A549 (cell line): Measurements from ENCODE around the gene RNF26. TPM values are rescaled to one million over a fixed set of nuclear protein-coding genes. Genes with fewer than 3 reads are reported as not detected.

Source experiments
- ATAC-seq, 2 experiments: fragments of 200-7000 bp in 1 of 2; fragments of >200 bp in 1 of 2; cut with Nextera tagmentation in 1 of 2; cut with Tn5 transposase in 1 of 2; 3 replicates each; pipeline versions ENCODE4 v1.8.0 to v1.9.1; 2018 to 2020; ENCODE audit warnings: mild to moderate bottlenecking in 1 of 2, moderate library complexity in 1 of 2
- CTCF ChIA-PET: fragments of 300-600 bp; sonication (Branson Sonifier 250); formaldehyde crosslinking; extraction: SDS; loops from one replicate; lab custom pipeline; 2021; ENCODE audit warnings: antibody characterized with exemption, inconsistent platforms; lab: Yijun Ruan, JAX
- POLR2A ChIA-PET: fragments of 350-600 bp; formaldehyde crosslinking; extraction: SDS; loops from one replicate; lab custom pipeline; 2021; ENCODE audit warnings: antibody characterized with exemption, inconsistent platforms; lab: Yijun Ruan, JAX
- DNase-seq, 2 experiments: peaks; one replicate each; pipeline versions ENCODE4 v3.0.0 to v3.0.0-alpha.2; 2011 to 2016; ENCODE audit warnings: low read depth in 1 of 2, low spot score in 1 of 2
- FAIRE-seq: peaks from 2 replicates; lab custom pipeline; 2011; peaks lifted over from hg19 to GRCh38; lab: Jason Lieb, UNC
- H3K27ac ChIP-seq, 2 experiments: fragments of >200 bp; sonication (Bioruptor Twin); formaldehyde crosslinking; 3 replicates each; pipeline ENCODE4 v1.5.1; 2016 to 2017
- H3K4me1 ChIP-seq: fragments of >200 bp; sonication (Bioruptor Twin); formaldehyde crosslinking; 3 replicates; pipeline ENCODE4 v1.6.1; 2016
- H3K4me2 ChIP-seq: fragments of >200 bp; sonication (Bioruptor Twin); formaldehyde crosslinking; 3 replicates; pipeline ENCODE4 v1.6.1; 2016
- H3K4me3 ChIP-seq: fragments of >200 bp; sonication (Bioruptor Twin); formaldehyde crosslinking; 3 replicates; pipeline ENCODE4 v1.5.1; 2016
- H3K9me3 ChIP-seq: fragments of >200 bp; sonication (Bioruptor Twin); formaldehyde crosslinking; 3 replicates; pipeline ENCODE4 v1.6.1; 2016
- CHD4 ChIP-seq: fragments of 200-600 bp; sonication (generic); IDR thresholded peaks from 2 replicates; pipeline ENCODE4 v1.6.1; 2016; ENCODE audit warnings: antibody characterized with exemption, mild to moderate bottlenecking, borderline replicate concordance
- ESRRA ChIP-seq: fragments of 150-350 bp; IDR thresholded peaks from 2 replicates; pipeline ENCODE4 v1.6.1; 2014; ENCODE audit warnings: mild to moderate bottlenecking, low read length, borderline replicate concordance
- FOXS1 ChIP-seq: fragments of 250-450 bp; sonication (Bioruptor Pico); IDR thresholded peaks from 2 replicates; pipeline ENCODE4 v1.5.0; 2020; ENCODE audit warnings: mild to moderate bottlenecking, moderate library complexity
- HOXA7 ChIP-seq: fragments of 250-450 bp; sonication (Bioruptor Pico); IDR thresholded peaks from 2 replicates; pipeline ENCODE4 v1.5.0; 2020; ENCODE audit warnings: mild to moderate bottlenecking, moderate library complexity
- HOXB13 ChIP-seq: fragments of 250-450 bp; sonication (Bioruptor Pico); IDR thresholded peaks from 2 replicates; pipeline ENCODE4 v1.5.0; 2020; ENCODE audit warnings: low read depth, mild to moderate bottlenecking, moderate library complexity
- JUN ChIP-seq, 2 experiments: fragments of >200 bp; sonication (Bioruptor Twin); formaldehyde crosslinking; IDR thresholded peaks; 2 replicates in 1 of 2; 3 replicates in 1 of 2; pipeline ENCODE4 v1.6.1; 2016 to 2017
- JUNB ChIP-seq: fragments of >200 bp; sonication (Bioruptor Twin); formaldehyde crosslinking; IDR thresholded peaks from 2 replicates; pipeline ENCODE4 v1.6.1; 2016
- KDM5A ChIP-seq: fragments of 200-600 bp; sonication (generic); IDR thresholded peaks from 2 replicates; pipeline ENCODE4 v1.6.1; 2016; ENCODE audit warnings: antibody characterized with exemption, mild to moderate bottlenecking
- MAZ ChIP-seq: fragments of 150-350 bp; IDR thresholded peaks from 2 replicates; pipeline ENCODE4 v1.6.1; 2014; ENCODE audit warnings: antibody characterized with exemption, low read depth, low read length, borderline replicate concordance
- NPAS2 ChIP-seq: fragments of 250-450 bp; sonication (Bioruptor Pico); IDR thresholded peaks from 2 replicates; pipeline ENCODE4 v1.8.0; 2022; ENCODE audit warnings: mild to moderate bottlenecking, moderate library complexity, borderline replicate concordance
- NR3C1 ChIP-seq: fragments of >200 bp; sonication (Bioruptor Twin); formaldehyde crosslinking; IDR thresholded peaks from 3 replicates; pipeline ENCODE4 v1.6.1; 2017
- POLR2AphosphoS2 ChIP-seq: conservative IDR thresholded peaks from 2 replicates; pipeline ENCODE4 v1.6.1; 2012; ENCODE audit warnings: low read length, improper control_type of control experiment, inconsistent platforms
- RFX5 ChIP-seq: fragments of 450-650 bp; IDR thresholded peaks from 2 replicates; pipeline ENCODE4 v1.7.1; 2014; ENCODE audit warnings: antibody characterized with exemption, mild to moderate bottlenecking, moderate library complexity
- ZC3H11A ChIP-seq: fragments of 450-650 bp; IDR thresholded peaks from 2 replicates; pipeline ENCODE4 v1.6.1; 2014; ENCODE audit warnings: antibody characterized with exemption, mild to moderate bottlenecking
- WGBS: methylation state at CpG from one replicate; pipeline ENCODE4 v1.1.6; 2017; ENCODE audit errors: missing lambda C conversion rate; 5-methylcytosine and 5-hydroxymethylcytosine counted together
- polyA plus RNA-seq, 4 experiments: library from polyadenylated mRNA; depleted of rRNA in 3 of 4; stranded (reverse); fragments of >200 nt; fragmentation: RNase III in 1 of 4; extraction: RNeasy Plus Mini Kit Qiagen cat#74134 plus additional on column Dnase treatment in 1 of 4; gene quantifications; 2 replicates in 3 of 4; 3 replicates in 1 of 4; pipeline ENCODE4 v1.2.3, GENCODE V29; 2011 to 2017
- TF ChIP-seq, protein P1 (sequence below): IDR thresholded peaks from 2 replicates; pipeline ENCODE4 v1.6.1; 2012; ENCODE audit warnings: low read depth, borderline replicate concordance
- TF ChIP-seq, protein P2 (sequence below): fragments of 150-350 bp; IDR thresholded peaks from 2 replicates; pipeline ENCODE4 v1.6.1; 2014; ENCODE audit warnings: low read depth, mild to moderate bottlenecking, low read length
- TF ChIP-seq, protein P3 (sequence below): fragments of >200 bp; sonication (Bioruptor Twin); formaldehyde crosslinking; IDR thresholded peaks from 2 replicates; pipeline ENCODE4 v1.6.1; 2016
- TF ChIP-seq, protein P4 (sequence below): fragments of 250-450 bp; sonication (Bioruptor Pico); IDR thresholded peaks from 2 replicates; pipeline ENCODE4 v1.5.0; 2020; ENCODE audit warnings: low read depth, mild to moderate bottlenecking, moderate library complexity

RNF26 gene
- polyA plus RNA-seq, 2 of the 4 experiments (the other 2 are of a cell fraction), result 23.5 to 26.5 TPM

DNA sequence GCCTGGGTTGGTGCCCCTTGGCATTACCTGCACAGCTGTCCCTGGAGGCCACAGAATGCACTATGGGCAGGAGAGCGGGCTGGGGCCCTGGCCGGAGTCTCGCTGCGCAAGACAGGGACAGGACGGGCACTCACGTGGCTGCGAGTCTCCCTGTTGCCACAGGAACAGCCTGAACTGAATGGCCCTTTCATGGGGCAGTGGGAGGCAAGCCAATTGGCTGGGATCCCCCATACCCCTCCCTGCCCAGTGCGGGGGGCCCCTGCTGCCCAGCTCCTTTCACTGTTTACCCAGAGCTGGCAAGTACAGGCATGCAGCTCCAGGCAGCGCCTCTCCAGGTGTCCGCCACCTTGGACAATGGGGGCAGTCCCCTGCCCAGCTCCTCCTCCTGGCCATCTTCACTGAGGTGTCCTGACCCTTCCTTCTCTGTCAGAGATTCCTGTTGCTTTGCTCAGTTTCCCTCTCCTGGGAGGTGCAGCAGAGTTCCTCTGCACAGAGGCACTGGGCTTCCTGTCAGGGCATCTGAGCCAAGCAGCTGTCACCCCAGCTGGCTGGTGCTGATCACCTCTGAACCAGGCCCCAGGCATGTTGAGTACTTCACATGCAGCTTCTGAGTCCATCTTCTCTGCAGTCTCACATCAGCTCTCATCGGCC, 42.0 kb downstream of the RNF26 start (continued):
- TF ChIP-seq, protein P1, sequence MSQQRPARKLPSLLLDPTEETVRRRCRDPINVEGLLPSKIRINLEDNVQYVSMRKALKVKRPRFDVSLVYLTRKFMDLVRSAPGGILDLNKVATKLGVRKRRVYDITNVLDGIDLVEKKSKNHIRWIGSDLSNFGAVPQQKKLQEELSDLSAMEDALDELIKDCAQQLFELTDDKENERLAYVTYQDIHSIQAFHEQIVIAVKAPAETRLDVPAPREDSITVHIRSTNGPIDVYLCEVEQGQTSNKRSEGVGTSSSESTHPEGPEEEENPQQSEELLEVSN, result no peak
- no peak for TF ChIP-seq RFX5
- no peak for TF ChIP-seq JUNB
- TF ChIP-seq, protein P2, sequence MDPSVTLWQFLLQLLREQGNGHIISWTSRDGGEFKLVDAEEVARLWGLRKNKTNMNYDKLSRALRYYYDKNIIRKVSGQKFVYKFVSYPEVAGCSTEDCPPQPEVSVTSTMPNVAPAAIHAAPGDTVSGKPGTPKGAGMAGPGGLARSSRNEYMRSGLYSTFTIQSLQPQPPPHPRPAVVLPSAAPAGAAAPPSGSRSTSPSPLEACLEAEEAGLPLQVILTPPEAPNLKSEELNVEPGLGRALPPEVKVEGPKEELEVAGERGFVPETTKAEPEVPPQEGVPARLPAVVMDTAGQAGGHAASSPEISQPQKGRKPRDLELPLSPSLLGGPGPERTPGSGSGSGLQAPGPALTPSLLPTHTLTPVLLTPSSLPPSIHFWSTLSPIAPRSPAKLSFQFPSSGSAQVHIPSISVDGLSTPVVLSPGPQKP, result no peak
- TF ChIP-seq, protein P3, sequence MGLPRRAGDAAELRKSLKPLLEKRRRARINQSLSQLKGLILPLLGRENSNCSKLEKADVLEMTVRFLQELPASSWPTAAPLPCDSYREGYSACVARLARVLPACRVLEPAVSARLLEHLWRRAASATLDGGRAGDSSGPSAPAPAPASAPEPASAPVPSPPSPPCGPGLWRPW, result no peak

DNA sequence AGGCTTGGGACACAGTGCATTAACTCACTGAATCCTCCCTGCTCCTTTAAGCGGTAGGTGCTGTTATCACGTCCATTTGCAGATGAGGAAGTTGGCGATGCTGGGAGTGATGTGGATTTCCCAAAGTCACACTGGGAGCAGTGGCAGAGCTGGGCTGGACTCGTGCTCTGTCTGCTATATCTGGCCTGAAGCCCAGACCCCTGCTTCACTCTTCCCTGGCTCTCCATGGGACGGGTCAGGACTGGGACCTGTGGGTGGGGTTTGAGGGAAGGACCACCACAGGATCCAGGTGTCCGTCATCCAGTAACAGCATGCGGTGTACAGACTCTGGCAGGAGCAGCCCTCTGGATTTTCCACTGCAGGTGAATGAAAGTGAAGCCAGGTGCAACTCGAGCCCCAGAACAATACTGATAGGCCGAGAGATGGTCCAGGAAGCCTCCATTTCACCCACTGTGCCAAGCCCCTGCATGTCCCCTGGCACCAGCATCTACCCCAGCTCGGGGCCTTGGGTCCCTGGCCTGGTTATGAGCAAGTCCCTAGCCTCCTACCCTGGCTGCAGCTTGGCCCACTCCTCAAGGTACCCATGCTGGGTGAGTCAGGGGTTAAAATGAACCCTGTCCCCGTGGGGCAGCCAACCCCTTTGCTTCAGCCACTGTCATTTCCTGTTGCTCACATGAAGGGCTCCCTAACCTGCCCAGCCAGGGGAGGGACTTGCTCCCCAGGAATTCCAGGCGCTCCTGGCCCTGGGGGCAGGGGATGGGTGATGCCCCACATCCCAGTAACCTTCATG, 43.0 kb downstream of the RNF26 start:
- POLR2A ChIA-PET, result interaction anchor here (1.7 kb wide), 1 partner anchor 16 kb away, joined by 5 read pairs; no protein-coding TSS in a partner anchor
- no peak for DNase-seq
- no peak overlapping the region for H3K4me3 ChIP-seq
- TF ChIP-seq, protein P4, sequence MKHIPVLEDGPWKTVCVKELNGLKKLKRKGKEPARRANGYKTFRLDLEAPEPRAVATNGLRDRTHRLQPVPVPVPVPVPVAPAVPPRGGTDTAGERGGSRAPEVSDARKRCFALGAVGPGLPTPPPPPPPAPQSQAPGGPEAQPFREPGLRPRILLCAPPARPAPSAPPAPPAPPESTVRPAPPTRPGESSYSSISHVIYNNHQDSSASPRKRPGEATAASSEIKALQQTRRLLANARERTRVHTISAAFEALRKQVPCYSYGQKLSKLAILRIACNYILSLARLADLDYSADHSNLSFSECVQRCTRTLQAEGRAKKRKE, result no peak
- no peak for TF ChIP-seq FOXS1 (CRISPR knock-in tag)
- TF ChIP-seq ESRRA, result no peak
- TF ChIP-seq CHD4, result no peak
- no peak for TF ChIP-seq NR3C1
- TF ChIP-seq HOXA7 (CRISPR knock-in tag), result no peak
- TF ChIP-seq JUNB, result no peak
- no peak for TF ChIP-seq POLR2AphosphoS2
- no peak for TF ChIP-seq MAZ
- no peak for TF ChIP-seq JUN (IDR thresholded peaks at IDR 0.05)
- TF ChIP-seq KDM5A, result no peak
- TF ChIP-seq NPAS2 (CRISPR knock-in tag), result no peak
- no peak for TF ChIP-seq RFX5
- TF ChIP-seq, all 56 proteins: peak for 0
- WGBS, result 69% methylated on average over 4 of the region's 12 CpGs
- ATAC-seq (no peak), FAIRE-seq (no peak)
- CTCF ChIA-PET, result interaction anchor here (0.5 to 20.0 kb wide), 7 partner anchors 9 to 168 kb away, joined by 3 to 341 read pairs (median 12); partner anchors contain the start of genes C1QTNF5 and RNF26
- H3K4me1 ChIP-seq, result peaks cover 10% of the 10 kb centered on the region; the same call in 1 of the 3 replicates
- no peak overlapping the region for H3K27ac ChIP-seq
- no peak overlapping the region for H3K4me2 ChIP-seq
- H3K9me3 ChIP-seq, result no peaks in the 10 kb centered on the region

DNA sequence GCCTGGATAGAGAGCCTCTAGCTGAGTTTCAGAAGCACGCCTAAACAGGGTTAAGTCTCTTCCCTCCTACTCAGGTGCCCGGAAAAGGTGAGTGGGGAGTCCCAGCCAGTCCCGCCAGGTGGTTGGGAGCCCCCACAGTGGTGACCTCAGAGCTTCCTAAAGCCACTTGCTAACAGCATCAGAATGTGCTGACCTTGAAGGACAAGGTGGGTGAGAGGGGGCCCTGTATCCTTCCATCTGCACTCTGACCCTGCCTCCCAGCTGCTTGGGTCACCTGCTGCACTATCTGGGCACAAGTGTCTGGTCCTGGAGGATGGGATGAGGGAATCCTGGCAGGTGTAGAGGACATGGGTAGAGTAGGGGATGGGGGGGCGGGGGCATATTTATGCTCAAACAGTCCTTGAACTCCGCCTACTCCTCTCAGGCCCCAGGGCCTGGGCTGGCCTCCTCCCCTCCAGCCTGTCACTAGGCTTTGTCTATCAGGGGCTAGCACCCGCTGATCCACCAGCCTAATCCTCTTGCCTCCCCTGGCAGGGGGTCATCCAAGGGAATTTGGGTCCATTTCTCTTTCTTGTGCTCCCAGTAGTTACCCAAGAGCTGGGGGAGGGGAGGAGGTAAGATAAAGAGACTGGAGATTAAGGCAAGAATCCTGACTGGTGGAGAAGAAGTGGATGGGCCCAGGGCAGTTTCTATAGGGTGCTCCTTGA, 43.8 kb downstream of the RNF26 start:
- ATAC-seq (no peak), DNase-seq (no peak), FAIRE-seq (no peak)
- Histone ChIP-seq H3K4me1 (peaks cover 10% of the 10 kb centered on the region; the same call in 1 of the 3 replicates), H3K27ac (no peak overlapping the region), H3K9me3 (no peaks in the 10 kb centered on the region), H3K4me2 (no peak overlapping the region)
- POLR2A ChIA-PET, result no interaction called here
- CTCF ChIA-PET, result interaction anchor here (1.1 to 20.0 kb wide), 7 partner anchors 13 to 97 kb away, joined by 3 to 341 read pairs (median 12); partner anchors contain the start of genes C1QTNF5, MFRP and RNF26
- WGBS, result 66% methylated on average over 5 of the region's 6 CpGs
- TF ChIP-seq NPAS2 (CRISPR knock-in tag) (no peak), ZC3H11A (no peak), HOXB13 (CRISPR knock-in tag) (no peak)
- TF ChIP-seq, all 56 proteins: peak for 0
- no peak overlapping the region for H3K4me3 ChIP-seq
